Choroid plexus epithelial cell (primary cell): ENCODE measurements around the gene ADAM8.

ENCODE experiments used
- DNase-seq: peaks from one replicate; pipeline ENCODE4 v3.0.0-alpha.2; 2010; ENCODE audit warnings: low read depth
- H3K4me3 ChIP-seq: 2 replicates; pipeline ENCODE4 v1.5.1; 2011; ENCODE audit warnings: low read depth, mild to moderate bottlenecking, control low read depth, low read length, moderate library complexity
- CTCF ChIP-seq: conservative IDR thresholded peaks from 2 replicates; pipeline ENCODE4 v1.5.1; 2011; ENCODE audit warnings: low read depth, mild to moderate bottlenecking, control low read depth, inconsistent platforms, low read length, moderate library complexity

Gene ADAM8

DNA sequence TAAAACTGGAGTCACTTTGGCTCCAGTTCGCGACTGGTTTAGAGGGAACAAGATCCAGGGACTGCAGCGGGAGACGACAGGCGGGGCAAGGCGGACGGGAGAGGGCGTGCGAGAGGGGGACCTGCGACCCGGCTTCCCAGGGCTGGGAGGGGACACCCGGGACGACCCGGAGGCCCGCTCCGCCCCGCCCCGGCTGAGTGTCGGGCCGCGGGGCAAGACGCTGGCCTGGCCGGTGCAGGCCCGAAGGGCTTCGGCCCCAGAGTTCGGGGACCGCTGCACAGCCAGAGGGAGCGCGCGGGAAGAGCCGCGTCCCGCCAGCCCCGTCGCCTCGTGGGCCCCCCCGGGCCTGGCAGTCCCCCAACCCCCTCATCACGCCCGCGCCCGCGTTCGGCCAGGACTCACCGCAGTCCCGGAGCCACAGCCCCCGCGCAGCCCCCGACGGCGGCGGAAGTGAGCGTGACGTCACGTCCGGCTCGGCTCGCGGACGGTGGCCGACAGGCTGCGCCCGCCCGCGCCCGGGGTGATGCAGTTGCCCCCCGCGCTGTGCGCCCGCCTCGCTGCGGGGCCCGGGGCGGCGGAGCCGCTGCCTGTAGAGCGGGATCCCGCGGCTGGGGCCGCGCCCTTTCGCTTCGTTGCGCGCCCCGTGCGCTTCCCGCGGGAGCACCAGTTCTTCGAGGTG lies 31.9 kb upstream of the ADAM8 start, which contains the start of the genes TUBGCP2 and ZNF511:
TSS of gene TUBGCP2 (minus strand) at position 452 of the 679 bp plus-strand sequence. CDS start 5,931 bp downstream, outside the sequence.
TSS of gene ZNF511 (plus strand) at position 494 of the 679 bp plus-strand sequence. CDS start at position 524, 30 bp downstream.
- H3K4me3 ChIP-seq, result peak within 1 kb of the TSS; percentile 86
- DNase-seq, result peak; percentile 79
- TF ChIP-seq CTCF, result peak; percentile 28

- peak; percentile 82 for DNase-seq
- H3K4me3 ChIP-seq, result peak overlapping the region; percentile 86
- peak; percentile 87 for TF ChIP-seq CTCF
Observed at GRCh38 chr10:133307776-133308420, 31.2 kb upstream of the ADAM8 start.

DNA sequence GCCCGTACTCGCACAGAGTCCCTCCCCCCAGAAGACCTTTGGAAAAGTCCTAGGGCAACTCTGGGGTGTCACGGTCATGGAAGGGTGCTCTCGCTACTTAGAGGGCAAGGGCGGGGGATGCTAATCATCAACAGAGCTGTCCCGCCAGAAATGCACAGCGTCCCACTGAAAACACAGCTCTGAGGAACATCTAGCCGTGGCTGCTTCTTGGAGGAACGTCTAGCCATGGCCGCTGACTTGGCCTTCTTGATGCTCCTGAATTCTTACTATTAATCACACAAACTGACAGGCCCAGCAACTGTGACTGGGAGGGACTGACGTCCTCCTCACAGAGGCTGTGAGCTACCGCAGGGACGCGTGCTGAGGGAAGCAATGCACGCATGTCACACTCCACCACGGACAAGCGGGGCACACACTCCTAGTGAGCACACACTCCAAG lies 30.3 kb upstream of the ADAM8 start:
- no peak overlapping the region for H3K4me3 ChIP-seq
- no peak for DNase-seq
- no peak for TF ChIP-seq CTCF

GRCh38 chr10:133306097-133306476 lies 29.4 kb upstream of the ADAM8 start:
- no peak for DNase-seq
- H3K4me3 ChIP-seq, result no peak overlapping the region
- TF ChIP-seq CTCF, result no peak

- no peak overlapping the region for H3K4me3 ChIP-seq
- no peak for TF ChIP-seq CTCF
- DNase-seq, result no peak
Observed at GRCh38 chr10:133303206-133303605, 26.5 kb upstream of the ADAM8 start.

- TF ChIP-seq CTCF, result no peak
- no peak overlapping the region for H3K4me3 ChIP-seq
- DNase-seq, result no peak
Observed at GRCh38 chr10:133302230-133302629, 25.6 kb upstream of the ADAM8 start.

- no peak for TF ChIP-seq CTCF
- H3K4me3 ChIP-seq, result no peak overlapping the region
- DNase-seq, result no peak
Observed at GRCh38 chr10:133299738-133300137, 23.1 kb upstream of the ADAM8 start.
